ENCODE results near the gene NEK1.

The NEK1 gene

GRCh38 chr4:169649545-169650226 lies 37.3 kb upstream of the NEK1 start:
- Histone ChIP-seq H4K8ac (ENCODE audit: low read depth, low read length) (no peak overlapping the region), H3K4me2 (ENCODE audit: insufficient read depth, low read length, poor library complexity, severe bottlenecking) (no peak overlapping the region), H3K27me3 (ENCODE audit: control insufficient read depth in 3 of 3, insufficient read depth in 3 of 3, low read depth in 1 of 3, low read length in 3 of 3) (peaks cover 0 to 1% (median 0%) of the 10 kb centered on the region in 3 experiments), H3K9ac (ENCODE audit: low read depth, low read length, poor library complexity) (no peak overlapping the region), H3K36me3 (replicated peaks in 1 of 2; ENCODE audit: control insufficient read depth in 2 of 2, insufficient read depth in 2 of 2, low read length in 2 of 2) (peaks cover 1 to 33% of the 10 kb centered on the region in 2 donors), H3K79me1 (ENCODE audit: low read depth, low read length) (no peaks in the 10 kb centered on the region), H2BK15ac (ENCODE audit: low read length) (no peak overlapping the region), H3K23ac (ENCODE audit: low read depth, low read length, poor library complexity) (no peak overlapping the region), H3K4ac (ENCODE audit: low read length) (no peak overlapping the region), H3K9me3 (replicated peaks in 1 of 2; ENCODE audit: control insufficient read depth in 2 of 2, insufficient read depth in 1 of 2, low read depth in 1 of 2, low read length in 2 of 2) (peaks cover 0 to 12% of the 10 kb centered on the region in 2 donors), H3K4me1 (ENCODE audit: control insufficient read depth in 2 of 2, insufficient read depth in 1 of 2, low read depth in 1 of 2, low read length in 2 of 2) (no peaks in the 10 kb centered on the region), H3K27ac (replicated peaks; ENCODE audit: low read length) (no peak overlapping the region), H3K4me3 (ENCODE audit: low read length in 2 of 2) (no peak overlapping the region), H3K14ac (ENCODE audit: low read length) (no peak overlapping the region), H2BK120ac (ENCODE audit: low read depth, low read length) (no peak overlapping the region), H3K18ac (ENCODE audit: low read length) (no peak overlapping the region), H2BK5ac (ENCODE audit: low read length) (no peak overlapping the region), H4K91ac (ENCODE audit: low read depth, low read length, poor library complexity) (no peak overlapping the region), H2AK5ac (ENCODE audit: low read depth, low read length) (no peak overlapping the region), H2BK12ac (ENCODE audit: low read length) (no peak overlapping the region), H2AFZ (ENCODE audit: low read length) (no peak overlapping the region)
- no peak for DNase-seq (ENCODE audit: low spot score)
- WGBS, 2 donors (ENCODE audit: extremely low coverage in 2 of 2, insufficient read length in 2 of 2, insufficient replicate concordance in 1 of 2), result no CpG with 5 or more reads among the region's 7 CpGs

- WGBS, 2 donors (ENCODE audit: extremely low coverage in 2 of 2, insufficient read length in 2 of 2, insufficient replicate concordance in 1 of 2), result no CpG with 5 or more reads among the region's 1 CpG
- H3K9ac ChIP-seq (ENCODE audit: low read depth, low read length, poor library complexity), result no peak overlapping the region
- no peak overlapping the region for H2AK5ac ChIP-seq (ENCODE audit: low read depth, low read length)
- H2BK120ac ChIP-seq (ENCODE audit: low read depth, low read length), result no peak overlapping the region
- H3K9me3 ChIP-seq (replicated peaks in 1 of 2; ENCODE audit: control insufficient read depth in 2 of 2, insufficient read depth in 1 of 2, low read depth in 1 of 2, low read length in 2 of 2), result no peaks in the 10 kb centered on the region
- H3K23ac ChIP-seq (ENCODE audit: low read depth, low read length, poor library complexity), result no peak overlapping the region
- H3K4ac ChIP-seq (ENCODE audit: low read length), result no peak overlapping the region
- no peak overlapping the region for H2AFZ ChIP-seq (ENCODE audit: low read length)
- no peak overlapping the region for H3K27ac ChIP-seq (replicated peaks; ENCODE audit: low read length)
- peaks cover 2 to 55% of the 10 kb centered on the region in 2 donors for H3K36me3 ChIP-seq (replicated peaks in 1 of 2; ENCODE audit: control insufficient read depth in 2 of 2, insufficient read depth in 2 of 2, low read length in 2 of 2)
- no peak overlapping the region for H3K14ac ChIP-seq (ENCODE audit: low read length)
- H3K27me3 ChIP-seq (ENCODE audit: control insufficient read depth in 3 of 3, insufficient read depth in 3 of 3, low read depth in 1 of 3, low read length in 3 of 3), result peaks cover 0 to 2% (median 0%) of the 10 kb centered on the region in 3 experiments
- H3K79me1 ChIP-seq (ENCODE audit: low read depth, low read length), result no peaks in the 10 kb centered on the region
- no peak overlapping the region for H2BK15ac ChIP-seq (ENCODE audit: low read length)
- DNase-seq (ENCODE audit: low spot score), result no peak
- no peaks in the 10 kb centered on the region for H3K4me1 ChIP-seq (ENCODE audit: control insufficient read depth in 2 of 2, insufficient read depth in 1 of 2, low read depth in 1 of 2, low read length in 2 of 2)
- H3K4me2 ChIP-seq (ENCODE audit: insufficient read depth, low read length, poor library complexity, severe bottlenecking), result no peak overlapping the region
- no peak overlapping the region for H2BK5ac ChIP-seq (ENCODE audit: low read length)
- no peak overlapping the region for H3K18ac ChIP-seq (ENCODE audit: low read length)
- no peak overlapping the region for H2BK12ac ChIP-seq (ENCODE audit: low read length)
- H4K91ac ChIP-seq (ENCODE audit: low read depth, low read length, poor library complexity), result no peak overlapping the region
- no peak overlapping the region for H4K8ac ChIP-seq (ENCODE audit: low read depth, low read length)
- H3K4me3 ChIP-seq (ENCODE audit: low read length in 2 of 2), result no peak overlapping the region
These were observed 33.2 kb upstream of the NEK1 start for GRCh38 chr4:169645627-169646026.

- H2AFZ ChIP-seq (ENCODE audit: low read length), result no peak overlapping the region
- H3K79me1 ChIP-seq (ENCODE audit: low read depth, low read length), result no peaks in the 10 kb centered on the region
- H3K36me3 ChIP-seq (replicated peaks in 1 of 2; ENCODE audit: control insufficient read depth in 2 of 2, insufficient read depth in 2 of 2, low read length in 2 of 2), result peaks cover 2 to 62% of the 10 kb centered on the region in 2 donors
- H3K4me3 ChIP-seq (ENCODE audit: low read length in 2 of 2), result no peak overlapping the region
- no peak overlapping the region for H3K9ac ChIP-seq (ENCODE audit: low read depth, low read length, poor library complexity)
- H3K27ac ChIP-seq (replicated peaks; ENCODE audit: low read length), result no peak overlapping the region
- no peaks in the 10 kb centered on the region for H3K4me1 ChIP-seq (ENCODE audit: control insufficient read depth in 2 of 2, insufficient read depth in 1 of 2, low read depth in 1 of 2, low read length in 2 of 2)
- no peak overlapping the region for H2BK12ac ChIP-seq (ENCODE audit: low read length)
- no peak overlapping the region for H3K4ac ChIP-seq (ENCODE audit: low read length)
- H3K9me3 ChIP-seq (replicated peaks in 1 of 2; ENCODE audit: control insufficient read depth in 2 of 2, insufficient read depth in 1 of 2, low read depth in 1 of 2, low read length in 2 of 2), result no peaks in the 10 kb centered on the region
- no peak overlapping the region for H2BK120ac ChIP-seq (ENCODE audit: low read depth, low read length)
- H3K18ac ChIP-seq (ENCODE audit: low read length), result no peak overlapping the region
- no peak overlapping the region for H4K91ac ChIP-seq (ENCODE audit: low read depth, low read length, poor library complexity)
- H4K8ac ChIP-seq (ENCODE audit: low read depth, low read length), result no peak overlapping the region
- peaks cover 0 to 2% (median 0%) of the 10 kb centered on the region in 3 experiments for H3K27me3 ChIP-seq (ENCODE audit: control insufficient read depth in 3 of 3, insufficient read depth in 3 of 3, low read depth in 1 of 3, low read length in 3 of 3)
- H2AK5ac ChIP-seq (ENCODE audit: low read depth, low read length), result no peak overlapping the region
- H3K23ac ChIP-seq (ENCODE audit: low read depth, low read length, poor library complexity), result no peak overlapping the region
- H3K4me2 ChIP-seq (ENCODE audit: insufficient read depth, low read length, poor library complexity, severe bottlenecking), result no peak overlapping the region
- no peak overlapping the region for H2BK15ac ChIP-seq (ENCODE audit: low read length)
- WGBS, 2 donors (ENCODE audit: extremely low coverage in 2 of 2, insufficient read length in 2 of 2, insufficient replicate concordance in 1 of 2), result no CpG with 5 or more reads among the region's 7 CpGs
- no peak overlapping the region for H3K14ac ChIP-seq (ENCODE audit: low read length)
- DNase-seq (ENCODE audit: low spot score), result no peak
- H2BK5ac ChIP-seq (ENCODE audit: low read length), result no peak overlapping the region
These were observed 32.4 kb upstream of the NEK1 start for GRCh38 chr4:169644802-169645201.

- Histone ChIP-seq H2BK15ac (ENCODE audit: low read length) (no peak overlapping the region), H2BK5ac (ENCODE audit: low read length) (no peak overlapping the region), H2BK12ac (ENCODE audit: low read length) (no peak overlapping the region), H3K4me1 (ENCODE audit: control insufficient read depth in 2 of 2, insufficient read depth in 1 of 2, low read depth in 1 of 2, low read length in 2 of 2) (no peaks in the 10 kb centered on the region), H3K36me3 (replicated peaks in 1 of 2; ENCODE audit: control insufficient read depth in 2 of 2, insufficient read depth in 2 of 2, low read length in 2 of 2) (peaks cover 9 to 91% of the 10 kb centered on the region in 2 donors), H2AK5ac (ENCODE audit: low read depth, low read length) (no peak overlapping the region), H4K8ac (ENCODE audit: low read depth, low read length) (no peak overlapping the region), H2AFZ (ENCODE audit: low read length) (no peak overlapping the region), H3K27ac (replicated peaks; ENCODE audit: low read length) (no peak overlapping the region), H3K23ac (ENCODE audit: low read depth, low read length, poor library complexity) (no peak overlapping the region), H3K9me3 (replicated peaks in 1 of 2; ENCODE audit: control insufficient read depth in 2 of 2, insufficient read depth in 1 of 2, low read depth in 1 of 2, low read length in 2 of 2) (no peaks in the 10 kb centered on the region), H3K4me2 (ENCODE audit: insufficient read depth, low read length, poor library complexity, severe bottlenecking) (no peak overlapping the region), H3K79me1 (ENCODE audit: low read depth, low read length) (no peaks in the 10 kb centered on the region), H3K9ac (ENCODE audit: low read depth, low read length, poor library complexity) (no peak overlapping the region), H3K14ac (ENCODE audit: low read length) (no peak overlapping the region), H3K18ac (ENCODE audit: low read length) (no peak overlapping the region), H3K27me3 (ENCODE audit: control insufficient read depth in 3 of 3, insufficient read depth in 3 of 3, low read depth in 1 of 3, low read length in 3 of 3) (peaks cover 0 to 2% (median 0%) of the 10 kb centered on the region in 3 experiments), H3K4ac (ENCODE audit: low read length) (no peak overlapping the region), H4K91ac (ENCODE audit: low read depth, low read length, poor library complexity) (no peak overlapping the region), H3K4me3 (ENCODE audit: low read length in 2 of 2) (no peak overlapping the region), H2BK120ac (ENCODE audit: low read depth, low read length) (no peak overlapping the region)
- no peak for DNase-seq (ENCODE audit: low spot score)
These were observed 28.0 kb upstream of the NEK1 start for GRCh38 chr4:169640261-169640870.

Measured in neuronal stem cell (in vitro differentiated cells).